GM12801 (cell line): ENCODE data around the gene SULT2B1.

Experiments used
- TF ChIP-seq, protein P1 (sequence below): IDR thresholded peaks from one replicate; pipeline ENCODE4 v1.5.1; 2011; ENCODE audit warnings: control low read depth; ENCODE audit not compliant: insufficient read length; ENCODE audit errors: extremely low read depth

SULT2B1 gene

GRCh38 chr19:48551437-48552302 is at the start of gene SULT2B1:
SULT2B1 (plus strand) TSS chr19:48552172; CDS start chr19:48552253, 81 bp downstream.
- TF ChIP-seq, protein P1, sequence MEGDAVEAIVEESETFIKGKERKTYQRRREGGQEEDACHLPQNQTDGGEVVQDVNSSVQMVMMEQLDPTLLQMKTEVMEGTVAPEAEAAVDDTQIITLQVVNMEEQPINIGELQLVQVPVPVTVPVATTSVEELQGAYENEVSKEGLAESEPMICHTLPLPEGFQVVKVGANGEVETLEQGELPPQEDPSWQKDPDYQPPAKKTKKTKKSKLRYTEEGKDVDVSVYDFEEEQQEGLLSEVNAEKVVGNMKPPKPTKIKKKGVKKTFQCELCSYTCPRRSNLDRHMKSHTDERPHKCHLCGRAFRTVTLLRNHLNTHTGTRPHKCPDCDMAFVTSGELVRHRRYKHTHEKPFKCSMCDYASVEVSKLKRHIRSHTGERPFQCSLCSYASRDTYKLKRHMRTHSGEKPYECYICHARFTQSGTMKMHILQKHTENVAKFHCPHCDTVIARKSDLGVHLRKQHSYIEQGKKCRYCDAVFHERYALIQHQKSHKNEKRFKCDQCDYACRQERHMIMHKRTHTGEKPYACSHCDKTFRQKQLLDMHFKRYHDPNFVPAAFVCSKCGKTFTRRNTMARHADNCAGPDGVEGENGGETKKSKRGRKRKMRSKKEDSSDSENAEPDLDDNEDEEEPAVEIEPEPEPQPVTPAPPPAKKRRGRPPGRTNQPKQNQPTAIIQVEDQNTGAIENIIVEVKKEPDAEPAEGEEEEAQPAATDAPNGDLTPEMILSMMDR: no peak

GRCh38 chr19:48502350-48503018 is 49.5 kb upstream of the SULT2B1 start:
- TF ChIP-seq, protein P1: no peak

GRCh38 chr19:48506138-48506733 is 45.7 kb upstream of the SULT2B1 start:
- TF ChIP-seq, protein P1: no peak

DNA sequence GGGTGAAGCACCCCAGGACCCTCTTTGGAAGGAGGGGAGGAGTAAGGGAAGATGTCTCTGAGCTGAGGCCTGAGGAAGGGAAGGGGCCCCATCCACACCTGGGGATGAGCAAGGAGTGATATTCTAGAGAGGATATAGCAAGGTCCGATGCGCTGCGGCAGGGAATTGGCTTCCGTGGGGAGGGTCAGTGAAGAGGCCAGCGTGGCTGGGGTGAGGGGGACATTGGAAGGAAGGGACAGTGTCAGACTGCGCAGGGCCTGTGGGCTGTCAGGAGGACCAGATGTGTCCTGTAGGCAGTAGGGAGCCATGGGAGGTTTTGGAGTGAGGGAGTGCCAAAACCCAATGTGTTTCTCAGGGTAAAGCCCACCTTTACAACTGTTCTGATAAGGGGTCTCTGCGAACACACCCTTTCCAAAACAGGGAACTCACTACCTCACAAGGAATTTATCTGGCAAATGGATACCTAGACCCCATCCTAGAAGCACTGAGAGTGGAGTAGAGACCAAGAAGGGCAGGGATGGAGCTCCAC is 44.0 kb upstream of the SULT2B1 start:
- TF ChIP-seq, protein P1: no peak

- TF ChIP-seq, protein P1: no peak
Observed at GRCh38 chr19:48508729-48509411, 43.1 kb upstream of the SULT2B1 start.

- TF ChIP-seq, protein P1: no peak
Observed at GRCh38 chr19:48509467-48510194, 42.3 kb upstream of the SULT2B1 start.
